ENCODE measurements around the gene PPP1R2. TPM values are rescaled to one million over a fixed set of nuclear protein-coding genes. Genes with fewer than 3 reads are reported as not detected.

The PPP1R2 gene
- polyA plus RNA-seq, 1 donor from 2014 or later = 159 TPM

DNA sequence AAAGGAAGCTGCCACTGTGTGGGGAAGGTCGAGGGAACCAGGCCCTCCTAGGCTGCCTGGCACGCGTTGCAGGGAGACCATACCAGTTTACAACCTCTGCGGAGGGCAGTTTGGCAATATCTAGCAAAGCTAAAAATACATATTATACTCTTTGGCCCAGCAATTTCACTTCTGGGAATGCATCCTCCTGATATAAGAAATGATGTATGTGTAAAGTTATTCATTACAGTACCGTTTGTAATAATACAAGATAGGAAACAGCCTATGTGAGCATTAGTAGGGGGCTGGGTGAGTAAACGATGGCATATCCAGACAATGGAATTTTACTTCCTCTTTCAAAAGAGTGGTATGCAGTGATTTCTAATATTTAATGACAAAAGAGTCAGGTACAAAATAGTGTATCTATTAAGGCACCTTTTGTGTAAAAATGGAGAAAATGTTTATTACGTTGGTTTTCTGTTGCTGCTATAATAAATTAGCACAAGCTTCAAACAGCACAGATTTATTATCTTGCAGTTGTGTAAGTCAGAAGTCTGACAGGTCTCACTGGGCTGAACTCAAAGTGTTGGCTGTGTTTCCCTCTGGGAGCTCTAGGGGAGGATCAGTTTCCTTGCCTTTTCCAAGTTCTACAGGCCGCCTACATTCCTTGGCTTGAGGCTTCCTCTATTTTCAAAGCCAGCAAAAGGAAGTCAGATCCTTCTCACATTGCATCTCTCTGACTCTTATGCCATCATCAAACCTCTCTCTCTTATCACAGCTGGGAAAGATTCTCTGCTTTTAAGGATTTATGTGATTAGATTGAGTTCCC, 31.6 kb upstream of the PPP1R2 start:
- H3K36me3 Mint-ChIP-seq = no peaks in the 10 kb centered on the region
- H3K4me1 Mint-ChIP-seq = peaks cover 3 to 6% (median 3%) of the 10 kb centered on the region in 3 donors
- H3K27me3 Mint-ChIP-seq = no peaks in the 10 kb centered on the region
- H3K27ac Mint-ChIP-seq = no peak overlapping the region
- no peaks in the 10 kb centered on the region for H3K9me3 Mint-ChIP-seq
- no peak overlapping the region for H3K4me3 Mint-ChIP-seq

- no peaks in the 10 kb centered on the region for H3K27me3 Mint-ChIP-seq
- H3K4me1 Mint-ChIP-seq = peaks cover 4 to 13% (median 6%) of the 10 kb centered on the region in 3 donors
- no peaks in the 10 kb centered on the region for H3K36me3 Mint-ChIP-seq
- H3K27ac Mint-ChIP-seq = peak overlapping the region in 1 of 3 donors; percentile 22
- no peaks in the 10 kb centered on the region for H3K9me3 Mint-ChIP-seq
- no peak overlapping the region for H3K4me3 Mint-ChIP-seq
Observed at GRCh38 chr3:195573611-195574496, 30.7 kb upstream of the PPP1R2 start.

- peaks cover 5% of the 10 kb centered on the region for H3K27me3 Mint-ChIP-seq
- no peaks in the 10 kb centered on the region for H3K9me3 Mint-ChIP-seq
- H3K4me1 Mint-ChIP-seq = peaks cover 9 to 19% (median 12%) of the 10 kb centered on the region in 3 donors
- peak overlapping the region in 1 of 3 donors; percentile 82 for H3K27ac Mint-ChIP-seq
- no peak overlapping the region for H3K4me3 Mint-ChIP-seq
- no peaks in the 10 kb centered on the region for H3K36me3 Mint-ChIP-seq
Observed at GRCh38 chr3:195571361-195571760, 28.2 kb upstream of the PPP1R2 start.

GRCh38 chr3:195570912-195571311, 27.8 kb upstream of the PPP1R2 start:
- Mint-ChIP-seq H3K36me3 (no peaks in the 10 kb centered on the region), H3K27me3 (peaks cover 5% of the 10 kb centered on the region), H3K27ac (peak overlapping the region in 1 of 3 donors; percentile 82), H3K9me3 (no peaks in the 10 kb centered on the region), H3K4me3 (no peak overlapping the region), H3K4me1 (peaks cover 9 to 19% (median 12%) of the 10 kb centered on the region in 3 donors)

DNA sequence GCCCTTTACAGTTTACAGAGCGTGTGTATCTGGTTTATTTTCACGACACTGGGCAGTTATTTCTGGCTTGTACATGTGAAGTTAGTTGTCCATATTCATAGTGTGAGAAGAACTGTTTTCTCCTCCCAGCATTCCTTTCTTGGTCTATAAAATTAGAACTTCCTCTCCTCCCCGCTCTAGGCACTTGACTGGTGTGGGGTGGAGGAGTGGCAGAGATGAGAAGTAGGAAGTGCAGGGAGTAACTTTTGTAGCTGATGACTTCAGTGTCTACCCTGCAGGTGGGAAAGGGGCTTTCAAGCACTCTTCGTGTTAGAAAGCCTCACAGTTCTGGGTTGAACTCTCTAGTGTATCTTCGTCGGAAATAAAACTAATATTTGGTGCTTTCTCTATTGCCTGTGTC, 27.2 kb upstream of the PPP1R2 start:
- Mint-ChIP-seq H3K36me3 (no peaks in the 10 kb centered on the region), H3K4me1 (peaks cover 9 to 19% (median 12%) of the 10 kb centered on the region in 3 donors), H3K4me3 (no peak overlapping the region), H3K27ac (peak overlapping the region in 1 of 3 donors; percentile 90), H3K27me3 (peaks cover 6% of the 10 kb centered on the region), H3K9me3 (no peaks in the 10 kb centered on the region)

- H3K9me3 Mint-ChIP-seq = no peaks in the 10 kb centered on the region
Observed at GRCh38 chr3:195568630-195569029, 25.5 kb upstream of the PPP1R2 start.

GRCh38 chr3:195566797-195567196, 23.7 kb upstream of the PPP1R2 start:
- Mint-ChIP-seq H3K4me3 (no peak overlapping the region), H3K27ac (peak overlapping the region in 1 of 3 donors; percentile 69), H3K27me3 (peaks cover 11% of the 10 kb centered on the region), H3K9me3 (no peaks in the 10 kb centered on the region), H3K36me3 (no peaks in the 10 kb centered on the region), H3K4me1 (peaks cover 9 to 19% (median 12%) of the 10 kb centered on the region in 3 donors)

More at GRCh38 chr3:195568630-195569029, 25.5 kb upstream of the PPP1R2 start:
- H3K4me1 Mint-ChIP-seq = peaks cover 9 to 19% (median 12%) of the 10 kb centered on the region in 3 donors
- H3K36me3 Mint-ChIP-seq = no peaks in the 10 kb centered on the region
- H3K4me3 Mint-ChIP-seq = peak overlapping the region in 2 of 4 donors; percentile 71 to 79
- peak overlapping the region in 1 of 3 donors; percentile 85 for H3K27ac Mint-ChIP-seq
- H3K27me3 Mint-ChIP-seq = peaks cover 8% of the 10 kb centered on the region

DNA sequence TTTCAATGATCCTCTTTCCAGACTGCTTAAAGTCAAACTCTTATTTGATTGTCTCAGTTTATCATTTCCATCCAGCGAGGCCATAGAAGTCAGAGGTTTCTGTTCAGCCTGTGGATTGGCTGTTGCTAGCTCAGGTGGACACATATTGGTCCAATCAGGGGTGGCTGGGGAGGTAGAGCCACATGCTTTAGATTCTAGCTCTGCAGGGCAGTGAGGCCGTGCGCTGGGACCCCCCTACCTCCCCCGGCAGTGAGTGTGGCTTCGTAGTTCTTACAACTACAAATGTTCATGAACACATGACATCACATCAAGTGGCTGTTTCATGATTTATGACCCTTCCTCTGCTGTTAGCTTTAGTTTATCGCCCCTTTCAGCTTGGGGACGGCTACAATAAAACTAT, 22.6 kb upstream of the PPP1R2 start:
- Mint-ChIP-seq H3K4me3 (no peak overlapping the region), H3K9me3 (no peaks in the 10 kb centered on the region), H3K4me1 (peaks cover 9 to 19% (median 12%) of the 10 kb centered on the region in 3 donors), H3K27ac (no peak overlapping the region), H3K36me3 (no peaks in the 10 kb centered on the region), H3K27me3 (peaks cover 11% of the 10 kb centered on the region)

GRCh38 chr3:195563317-195563716, 20.2 kb upstream of the PPP1R2 start:
- no peaks in the 10 kb centered on the region for H3K9me3 Mint-ChIP-seq
- no peak overlapping the region for H3K4me3 Mint-ChIP-seq
- peaks cover 4 to 7% (median 5%) of the 10 kb centered on the region in 3 donors for H3K4me1 Mint-ChIP-seq
- H3K27me3 Mint-ChIP-seq = peaks cover 11% of the 10 kb centered on the region
- H3K27ac Mint-ChIP-seq = peak overlapping the region in 1 of 3 donors; percentile 18
- H3K36me3 Mint-ChIP-seq = no peaks in the 10 kb centered on the region

GRCh38 chr3:195559723-195560409, 16.7 kb upstream of the PPP1R2 start:
- H3K36me3 Mint-ChIP-seq = no peaks in the 10 kb centered on the region
- H3K27me3 Mint-ChIP-seq = peaks cover 3% of the 10 kb centered on the region
- H3K27ac Mint-ChIP-seq = peak overlapping the region in 1 of 3 donors; percentile 28
- H3K9me3 Mint-ChIP-seq = no peaks in the 10 kb centered on the region
- peaks cover 7 to 9% (median 8%) of the 10 kb centered on the region in 3 donors for H3K4me1 Mint-ChIP-seq
- H3K4me3 Mint-ChIP-seq = no peak overlapping the region

GRCh38 chr3:195558602-195559001, 15.5 kb upstream of the PPP1R2 start:
- peaks cover 3% of the 10 kb centered on the region for H3K27me3 Mint-ChIP-seq
- no peaks in the 10 kb centered on the region for H3K9me3 Mint-ChIP-seq
- H3K4me1 Mint-ChIP-seq = peaks cover 7 to 9% (median 8%) of the 10 kb centered on the region in 3 donors
- H3K27ac Mint-ChIP-seq = no peak overlapping the region
- H3K4me3 Mint-ChIP-seq = no peak overlapping the region
- no peaks in the 10 kb centered on the region for H3K36me3 Mint-ChIP-seq

DNA sequence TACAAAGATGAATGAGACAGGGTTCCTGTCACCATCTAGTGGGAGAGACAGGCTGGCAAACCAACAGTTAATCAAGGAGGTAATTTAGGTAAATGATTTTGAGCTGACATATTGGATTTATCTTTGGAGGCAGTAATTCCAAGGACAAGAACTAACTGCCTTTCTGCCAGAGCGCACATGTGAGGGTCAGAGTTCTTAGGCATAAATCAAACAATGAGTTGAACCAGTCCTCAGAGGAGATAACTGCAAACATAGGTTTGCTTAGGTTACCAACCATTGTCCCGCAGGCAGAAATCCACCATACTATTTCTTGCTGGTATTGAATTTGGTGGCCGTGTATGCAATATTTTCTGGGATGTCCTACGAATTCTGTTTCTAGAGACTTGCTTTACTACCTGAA, 14.2 kb upstream of the PPP1R2 start:
- Mint-ChIP-seq H3K4me3 (no peak overlapping the region), H3K36me3 (no peaks in the 10 kb centered on the region), H3K27me3 (no peaks in the 10 kb centered on the region), H3K27ac (no peak overlapping the region), H3K9me3 (no peaks in the 10 kb centered on the region), H3K4me1 (peaks cover 7 to 11% (median 9%) of the 10 kb centered on the region in 3 donors)

DNA sequence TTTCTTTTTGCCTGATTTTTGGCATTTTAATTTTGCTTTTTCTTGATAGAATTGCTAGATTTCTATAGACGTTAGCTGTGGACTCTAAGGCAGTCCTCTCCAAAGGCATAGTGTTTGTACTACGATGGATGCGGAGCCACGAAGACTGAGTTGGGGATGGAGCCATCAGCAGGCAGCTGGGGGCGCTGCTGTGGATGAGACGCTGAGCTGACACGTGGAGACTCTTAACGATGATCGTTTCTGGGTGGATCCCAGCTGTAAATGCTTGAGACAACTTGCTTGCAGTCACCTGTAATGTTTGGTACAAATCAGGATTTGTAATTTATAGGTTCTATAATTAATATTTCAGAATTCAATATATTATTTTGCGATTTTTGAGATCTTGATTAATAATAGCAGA, 13.3 kb upstream of the PPP1R2 start:
- Mint-ChIP-seq H3K27me3 (no peaks in the 10 kb centered on the region), H3K27ac (peak overlapping the region in 1 of 3 donors; percentile 74), H3K4me1 (peaks cover 7 to 14% (median 12%) of the 10 kb centered on the region in 3 donors), H3K9me3 (no peaks in the 10 kb centered on the region), H3K36me3 (no peaks in the 10 kb centered on the region), H3K4me3 (no peak overlapping the region)

DNA sequence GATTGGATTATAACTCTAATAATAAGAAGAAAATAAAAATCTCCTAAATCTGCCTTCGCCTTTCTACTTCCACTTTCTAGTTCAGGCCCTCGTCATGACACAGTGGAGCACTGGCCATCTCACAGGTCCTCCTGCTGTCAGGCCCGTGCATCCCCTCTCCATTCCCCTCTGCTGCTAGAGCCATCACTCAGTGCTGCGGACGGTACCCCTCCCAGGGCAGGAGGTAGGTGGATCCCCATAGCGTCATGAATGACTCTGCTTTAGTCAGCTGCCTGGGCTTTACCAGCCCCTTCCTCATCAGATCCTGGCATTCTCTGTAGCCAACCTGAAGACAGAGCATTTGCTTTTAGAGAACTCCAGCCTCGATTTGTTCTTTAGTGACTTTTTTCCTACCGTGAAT, 12.0 kb upstream of the PPP1R2 start:
- H3K9me3 Mint-ChIP-seq = no peaks in the 10 kb centered on the region
- no peaks in the 10 kb centered on the region for H3K36me3 Mint-ChIP-seq
- H3K4me3 Mint-ChIP-seq = peak overlapping the region in 1 of 4 donors; percentile 44
- no peaks in the 10 kb centered on the region for H3K27me3 Mint-ChIP-seq
- H3K27ac Mint-ChIP-seq = peak overlapping the region in 1 of 3 donors; percentile 80
- H3K4me1 Mint-ChIP-seq = peaks cover 14 to 23% (median 19%) of the 10 kb centered on the region in 3 donors

All from IgD-negative memory B cell (primary cell).